Measurements from ENCODE around the gene RASA4B. TPM values are rescaled to one million over a fixed set of nuclear protein-coding genes. Genes with fewer than 3 reads are reported as not detected.

The RASA4B gene
- total and polyA plus RNA-seq, 4 donors = 7.3 to 24.6 (median 10.5) TPM

DNA sequence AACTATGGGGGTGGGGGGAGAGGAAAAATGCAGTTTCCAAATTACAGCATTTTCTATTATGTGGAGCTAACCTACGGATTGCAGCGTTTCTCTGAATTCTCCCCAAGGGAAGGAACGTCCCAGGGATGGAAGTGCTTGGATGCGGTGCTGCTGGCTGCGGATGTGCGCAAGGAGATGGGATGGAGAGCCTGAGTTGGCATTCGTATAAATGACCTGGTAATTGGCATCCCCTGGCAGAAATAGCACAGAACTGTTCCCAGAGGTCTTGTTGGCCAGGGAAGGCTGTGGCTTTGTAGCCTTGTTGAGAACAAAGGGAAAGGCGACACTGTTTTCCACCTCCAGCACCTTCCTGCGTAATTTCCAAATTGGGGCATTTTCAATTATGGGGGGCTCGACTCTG, 81.5 kb downstream of the RASA4B start:
- DNase-seq (no peak), ATAC-seq (ENCODE audit: insufficient read depth, low FRiP score) (no peak)
- Histone ChIP-seq H3K36me3 (ENCODE audit: control insufficient read depth in 4 of 4, insufficient read depth in 4 of 4, low read length in 4 of 4) (peaks cover 0 to 6% (median 0%) of the 10 kb centered on the region in 4 donors), H3K9ac (ENCODE audit: insufficient read depth in 1 of 2, low read length in 2 of 2) (no peak overlapping the region), H3K4me3 (no peak overlapping the region), H3K27ac (ENCODE audit: low read depth in 1 of 2, low read length in 1 of 2) (no peak overlapping the region), H3K4me1 (ENCODE audit: control insufficient read depth in 5 of 5, insufficient read depth in 5 of 5, low read length in 5 of 5) (peaks cover 0 to 8% (median 5%) of the 10 kb centered on the region in 5 donors), H3K27me3 (ENCODE audit: control insufficient read depth in 3 of 3, insufficient read depth in 3 of 3, low read length in 2 of 3) (no peaks in the 10 kb centered on the region), H3K9me3 (ENCODE audit: control insufficient read depth in 4 of 4, insufficient read depth in 3 of 4, low read length in 3 of 4) (no peaks in the 10 kb centered on the region)
- TF ChIP-seq CTCF (IDR thresholded peaks at IDR 0.05; ENCODE audit: control extremely low read depth, extremely low read depth) = no peak
- WGBS, 2 donors = 94 to 96% methylated on average over 10 of the region's 10 CpGs

DNA sequence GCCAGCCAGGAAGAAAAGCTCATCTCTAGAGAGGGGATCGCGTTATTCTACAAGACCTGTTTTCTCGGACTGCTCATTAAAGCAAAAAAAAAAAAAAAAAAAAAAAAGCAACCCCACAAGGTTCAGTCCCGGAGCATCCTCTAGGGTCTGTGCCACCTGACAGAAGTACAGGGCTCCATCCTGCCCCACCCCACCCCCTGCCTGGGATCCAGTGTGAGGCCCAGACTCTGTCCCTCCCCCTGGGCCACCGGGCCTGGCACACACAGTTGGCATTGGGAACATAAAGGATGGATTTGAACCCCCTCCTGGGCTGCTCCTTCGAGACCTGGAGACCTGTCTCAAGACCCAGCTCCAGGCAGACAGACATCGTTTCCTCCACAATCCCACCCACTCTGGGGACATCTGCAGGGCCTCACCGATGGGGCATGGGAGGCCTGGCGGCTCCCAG, 83.5 kb downstream of the RASA4B start:
- 21 to 25% methylated on average over 9 of the region's 9 CpGs for WGBS, 2 donors
- ATAC-seq (ENCODE audit: insufficient read depth, low FRiP score) (no peak), DNase-seq (peak in 1 of 3 donors; percentile 36)
- Histone ChIP-seq H3K9me3 (ENCODE audit: control insufficient read depth in 4 of 4, insufficient read depth in 3 of 4, low read length in 3 of 4) (no peaks in the 10 kb centered on the region), H3K4me3 (peak overlapping the region; percentile 78), H3K27me3 (ENCODE audit: control insufficient read depth in 3 of 3, insufficient read depth in 3 of 3, low read length in 2 of 3) (no peaks in the 10 kb centered on the region), H3K4me1 (ENCODE audit: control insufficient read depth in 5 of 5, insufficient read depth in 5 of 5, low read length in 5 of 5) (peaks cover 0 to 14% (median 5%) of the 10 kb centered on the region in 5 donors), H3K9ac (ENCODE audit: insufficient read depth in 1 of 2, low read length in 2 of 2) (peak overlapping the region in 1 of 2 donors; percentile 3), H3K27ac (ENCODE audit: low read depth in 1 of 2, low read length in 1 of 2) (peak overlapping the region in 1 of 2 donors; percentile 60), H3K36me3 (ENCODE audit: control insufficient read depth in 4 of 4, insufficient read depth in 4 of 4, low read length in 4 of 4) (peaks cover 0 to under 1% (median 0%) of the 10 kb centered on the region in 4 donors)
- no peak for TF ChIP-seq CTCF (IDR thresholded peaks at IDR 0.05; ENCODE audit: control extremely low read depth, extremely low read depth)

DNA sequence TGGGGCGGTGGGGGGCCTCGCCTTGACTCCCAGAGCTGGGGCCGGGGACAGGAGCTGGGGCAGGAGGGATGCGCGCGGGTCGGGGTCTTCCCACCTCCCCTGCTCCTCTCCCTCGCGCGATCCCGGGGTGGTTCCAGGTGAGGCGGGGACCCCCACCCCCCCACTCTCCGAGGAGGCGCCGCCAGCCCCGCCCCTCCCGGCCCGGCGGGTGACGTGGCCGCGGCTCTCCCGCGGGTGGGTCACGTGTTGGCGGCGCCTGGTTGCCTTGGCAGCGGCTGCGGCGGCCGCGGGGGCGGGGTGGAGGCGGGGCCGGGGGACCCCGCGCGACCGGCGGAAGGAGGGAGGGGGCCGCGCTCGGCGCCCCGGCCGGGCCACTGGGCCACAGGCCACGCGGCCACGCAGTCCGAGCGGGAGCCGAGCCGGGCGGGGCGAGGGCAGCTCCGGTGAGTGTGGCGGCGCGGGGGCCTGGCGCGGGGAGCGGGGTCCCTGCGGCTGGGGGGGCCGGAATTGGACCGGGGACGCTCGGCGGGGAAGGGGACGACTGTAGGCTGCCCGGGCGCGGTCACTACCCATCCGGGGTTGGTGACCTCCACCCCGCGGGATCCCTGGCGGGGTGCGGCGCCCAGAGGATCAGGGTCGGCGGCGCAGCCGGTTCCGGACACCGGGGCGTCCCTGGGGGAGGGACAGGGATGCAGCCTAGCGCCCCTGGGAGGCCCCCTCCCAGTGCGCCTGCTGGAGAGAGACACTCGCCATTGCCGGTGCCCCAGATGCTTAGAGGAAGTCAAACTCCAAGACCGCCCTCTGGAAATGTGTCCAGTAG, 84.1 kb downstream of the RASA4B start, which contains the start of gene ORAI2:
ORAI2 (plus strand) TSS at position 357 of the 820 bp plus-strand sequence. CDS start 5,382 bp downstream, outside the sequence.
- peak within 1 kb of the TSS in 1 of 2 donors; percentile 3 for H3K9ac ChIP-seq (ENCODE audit: insufficient read depth in 1 of 2, low read length in 2 of 2)
- 0% methylated on average over 44 to 90 of the region's 90 CpGs for WGBS, 2 donors
- TF ChIP-seq CTCF (IDR thresholded peaks at IDR 0.05; ENCODE audit: control extremely low read depth, extremely low read depth) = no peak
- H3K9me3 ChIP-seq (ENCODE audit: control insufficient read depth in 4 of 4, insufficient read depth in 3 of 4, low read length in 3 of 4) = no peaks in the 10 kb centered on the region
- ATAC-seq (ENCODE audit: insufficient read depth, low FRiP score) = peak; percentile 84
- peaks cover 0 to 14% (median 5%) of the 10 kb centered on the region in 5 donors for H3K4me1 ChIP-seq (ENCODE audit: control insufficient read depth in 5 of 5, insufficient read depth in 5 of 5, low read length in 5 of 5)
- no peaks in the 10 kb centered on the region for H3K27me3 ChIP-seq (ENCODE audit: control insufficient read depth in 3 of 3, insufficient read depth in 3 of 3, low read length in 2 of 3)
- H3K27ac ChIP-seq (ENCODE audit: low read depth in 1 of 2, low read length in 1 of 2) = peak within 1 kb of the TSS in 1 of 2 donors; percentile 76
- peak; percentile 69 to 80 (median 79) for DNase-seq
- no peaks in the 10 kb centered on the region for H3K36me3 ChIP-seq (ENCODE audit: control insufficient read depth in 4 of 4, insufficient read depth in 4 of 4, low read length in 4 of 4)
- H3K4me3 ChIP-seq = peak within 1 kb of the TSS; percentile 78

Other genes with a start within 250 kb of the RASA4B start
- 1 to 10 TPM; 3.3 to 9.7 TPM for gene SH2B2, start 230.9 kb downstream of the RASA4B start, total RNA-seq
- gene SH2B2, start 230.9 kb downstream of the RASA4B start, polyA plus RNA-seq = 1 to 10 TPM; 5.1 to 9.4 TPM
- not detected for gene SPDYE6, start 161.3 kb downstream of the RASA4B start, total RNA-seq
- gene SPDYE6, start 161.3 kb downstream of the RASA4B start, polyA plus RNA-seq = under 1 TPM; 0.08 to 0.10 TPM
- 10 to 100 TPM; 21.4 to 29.2 TPM for gene PRKRIP1, start 121.4 kb downstream of the RASA4B start, total RNA-seq
- 10 to 100 TPM; 14.6 to 25.7 TPM for gene PRKRIP1, start 121.4 kb downstream of the RASA4B start, polyA plus RNA-seq
- 10 to 100 TPM; 15.0 to 39.8 TPM for gene ORAI2, start 84.2 kb downstream of the RASA4B start, total RNA-seq
- gene ORAI2, start 84.2 kb downstream of the RASA4B start, polyA plus RNA-seq = 10 to 100 TPM in 1 of 2 donors, 1 to 10 TPM in 1; 7.6 to 48.9 TPM
- gene ALKBH4, start 52.9 kb downstream of the RASA4B start, total RNA-seq = 10 to 100 TPM; 10.2 to 13.8 TPM
- gene ALKBH4, start 52.9 kb downstream of the RASA4B start, polyA plus RNA-seq = 10 to 100 TPM in 1 of 2 donors, 1 to 10 TPM in 1; 7.9 to 10.3 TPM
- gene LRWD1, start 52.8 kb downstream of the RASA4B start, total RNA-seq = 10 to 100 TPM; 23.5 to 28.4 TPM
- 10 to 100 TPM; 12.3 to 31.5 TPM for gene LRWD1, start 52.8 kb downstream of the RASA4B start, polyA plus RNA-seq
- 10 to 100 TPM; 10.3 to 45.0 TPM for gene POLR2J, start 38.9 kb downstream of the RASA4B start, total RNA-seq
- gene POLR2J, start 38.9 kb downstream of the RASA4B start, polyA plus RNA-seq = 100 to 1,000 TPM in 1 of 2 donors, 10 to 100 TPM in 1; 66.2 to 151 TPM
- 10 to 100 TPM; 17.4 to 23.7 TPM for gene UPK3BL2, start 25.9 kb upstream of the RASA4B start, total RNA-seq
- 10 to 100 TPM; 12.5 to 17.3 TPM for gene UPK3BL2, start 25.9 kb upstream of the RASA4B start, polyA plus RNA-seq
- under 1 TPM; 0.23 to 0.34 TPM for gene SPDYE2, start 33.4 kb upstream of the RASA4B start, total RNA-seq
- gene SPDYE2, start 33.4 kb upstream of the RASA4B start, polyA plus RNA-seq = under 1 TPM in 1 of 2 donors, not detected in 1; 0.14 TPM
- gene POLR2J3, start 54.8 kb upstream of the RASA4B start, total RNA-seq = 10 to 100 TPM; 34.5 to 51.3 TPM
- 100 to 1,000 TPM in 1 of 2 donors, 10 to 100 TPM in 1; 47.5 to 126 TPM for gene POLR2J3, start 54.8 kb upstream of the RASA4B start, polyA plus RNA-seq
- gene RASA4, start 99.0 kb upstream of the RASA4B start, total RNA-seq = 10 to 100 TPM; 21.0 to 31.2 TPM
- gene RASA4, start 99.0 kb upstream of the RASA4B start, polyA plus RNA-seq = 10 to 100 TPM; 15.4 to 56.2 TPM
- 10 to 100 TPM; 11.2 to 27.0 TPM for gene UPK3BL1, start 125.0 kb upstream of the RASA4B start, total RNA-seq
- 10 to 100 TPM; 18.5 to 54.3 TPM for gene UPK3BL1, start 125.0 kb upstream of the RASA4B start, polyA plus RNA-seq
- not detected for gene SPDYE2B, start 132.5 kb upstream of the RASA4B start, total RNA-seq
- not detected for gene SPDYE2B, start 132.5 kb upstream of the RASA4B start, polyA plus RNA-seq
- 1 to 10 TPM; 6.9 to 9.9 TPM for gene POLR2J2, start 153.9 kb upstream of the RASA4B start, total RNA-seq
- gene POLR2J2, start 153.9 kb upstream of the RASA4B start, polyA plus RNA-seq = 1 to 10 TPM; 1.3 to 6.3 TPM
- gene FAM185A, start 231.2 kb upstream of the RASA4B start, total RNA-seq = 10 to 100 TPM; 11.2 to 17.3 TPM
- gene FAM185A, start 231.2 kb upstream of the RASA4B start, polyA plus RNA-seq = 1 to 10 TPM; 2.8 to 4.8 TPM

All from lung (tissue), 12 donors.